ENCODE measurements around the gene DUT.

DNA sequence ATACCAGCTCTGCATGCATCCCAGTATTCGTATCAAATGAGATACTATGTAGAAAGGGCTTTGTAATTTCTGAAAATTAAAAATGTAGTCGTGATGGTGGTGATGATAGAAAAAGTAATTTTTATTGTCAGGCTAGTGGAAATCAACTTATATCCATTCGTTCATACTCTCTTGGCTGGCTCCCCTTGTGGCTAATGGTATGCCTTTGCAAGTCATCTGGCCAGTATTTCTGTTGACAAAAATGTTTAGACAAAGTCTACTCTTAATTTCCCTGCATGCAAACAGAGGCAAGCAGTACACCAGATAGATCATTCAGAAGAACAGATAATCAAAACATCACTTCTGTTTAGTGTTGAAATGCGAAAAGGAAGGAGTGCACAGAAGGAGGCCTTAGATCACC, 49.6 kb upstream of the DUT start:
- no peak; the same call in 1 of the 2 replicates for TF ChIP-seq CTCF (conservative IDR thresholded peaks at IDR 0.05)
- TF ChIP-seq ZFX (IDR thresholded peaks at IDR 0.05) = no peak

Data from C4-2B (cell line).